Stomach (tissue), 4 donors: ENCODE results near the gene PPP2R5C.

Experiments used
- CTCF ChIP-seq, 7 experiments: fragments of 450-650 bp in 4 of 7; fragments of 200-600 bp in 3 of 7; sonication (generic) in 3 of 7; IDR thresholded peaks; one replicate each; pipeline ENCODE4 v1.5.1; 2016 to 2019; ENCODE audit warnings: antibody characterized with exemption in 7 of 7, control low read depth in 2 of 7, mild to moderate bottlenecking in 1 of 7
- EP300 ChIP-seq: sonication (generic); formaldehyde crosslinking; IDR thresholded peaks from one replicate; pipeline ENCODE4 v1.6.1; 2017; ENCODE audit warnings: antibody characterized with exemption

GRCh38 chr14:101854366-101854765 lies 92.9 kb downstream of the PPP2R5C start:
- TF ChIP-seq CTCF (IDR thresholded peaks at IDR 0.05) (no peak), EP300 (no peak)
